Endothelial cell of umbilical vein (primary cell): Measurements from ENCODE around the gene ARHGEF25. TPM values are rescaled to one million over a fixed set of nuclear protein-coding genes. Genes with fewer than 3 reads are reported as not detected.
A peak's percentile ranks its signal among the peaks of the same experiment; 100 is the strongest.

Experiments
- BruUV-seq: library from RNA; stranded (reverse); fragments of 400-500 nt; replicated peaks from 2 replicates; lab custom pipeline; 2021; lab: Mats Ljungman, UMichigan
- CTCF ChIA-PET: fragments of 300-600, 350-600 bp; sonication (Branson Sonifier 250); formaldehyde crosslinking; loops from one replicate; lab custom pipeline; 2021; ENCODE audit warnings: antibody characterized with exemption, inconsistent platforms; lab: Charles Lee
- POLR2A ChIA-PET: fragments of 300-600, 350-600 bp; sonication (Branson Sonifier 250); formaldehyde crosslinking; loops from one replicate; lab custom pipeline; 2021; ENCODE audit warnings: antibody characterized with exemption, inconsistent platforms; lab: Charles Lee
- DNase-seq: peaks from one replicate; pipeline ENCODE4 v3.0.0-alpha.2; 2011; ENCODE audit warnings: low read depth, low spot score
- FAIRE-seq: peaks from 2 replicates; lab custom pipeline; 2011; peaks lifted over from hg19 to GRCh38; lab: Jason Lieb, UNC
- H2AFZ ChIP-seq: 2 replicates; pipeline ENCODE4 v1.6.0; 2012; ENCODE audit warnings: low read depth, low read length, control low read depth, inconsistent platforms
- H3K27ac ChIP-seq: 2 replicates; pipeline ENCODE4 v1.5.1; 2011; ENCODE audit warnings: low read depth, mild to moderate bottlenecking, control low read depth, low read length, moderate library complexity; ENCODE audit not compliant: insufficient read depth
- H3K27me3 ChIP-seq, 2 experiments: 2 replicates each; pipeline versions ENCODE4 v1.6.0 to v1.6.1; 2011; ENCODE audit warnings: low read length in 2 of 2, mixed read lengths in 1 of 2; ENCODE audit not compliant: control insufficient read depth in 2 of 2, insufficient read depth in 2 of 2
- H3K36me3 ChIP-seq, 2 experiments: 2 replicates in 1 of 2; 3 replicates in 1 of 2; pipeline ENCODE4 v1.5.1; 2011; ENCODE audit warnings: low read length in 2 of 2, mild to moderate bottlenecking in 1 of 2, moderate library complexity in 1 of 2; ENCODE audit not compliant: control insufficient read depth in 2 of 2, insufficient read depth in 2 of 2; ENCODE audit errors: extremely low read depth in 1 of 2
- H3K4me1 ChIP-seq: 3 replicates; pipeline ENCODE4 v1.5.1; 2011; ENCODE audit warnings: mild to moderate bottlenecking, low read length; ENCODE audit not compliant: control insufficient read depth, insufficient read depth; ENCODE audit errors: extremely low read depth
- H3K4me2 ChIP-seq: 2 replicates; pipeline ENCODE4 v1.6.1; 2011; ENCODE audit warnings: low read length, control low read depth, mixed read lengths; ENCODE audit not compliant: insufficient read depth
- H3K4me3 ChIP-seq, 3 experiments: fragments of 200-600 bp in 1 of 3; sonication (generic), shearing (Covaris generic) in 1 of 3; replicated peaks in 1 of 3; 2 replicates each; pipeline ENCODE4 v1.5.1; 2011 to 2016; ENCODE audit warnings: control low read depth in 3 of 3, low read length in 3 of 3, mild to moderate bottlenecking in 2 of 3, inconsistent platforms in 1 of 3, low read depth in 1 of 3, moderate library complexity in 1 of 3; ENCODE audit not compliant: insufficient read depth in 1 of 3
- H3K79me2 ChIP-seq: 2 replicates; pipeline ENCODE4 v1.6.0; 2012; ENCODE audit warnings: low read length, inconsistent platforms; ENCODE audit not compliant: control insufficient read depth, insufficient read depth
- H3K9ac ChIP-seq: replicated peaks from 2 replicates; pipeline ENCODE3; 2011; ENCODE audit warnings: low read length, control low read depth; ENCODE audit not compliant: insufficient read depth; ENCODE audit errors: extremely low read depth
- H3K9me1 ChIP-seq: replicated peaks from 3 replicates; pipeline ENCODE4 v1.6.0; 2011; ENCODE audit warnings: mild to moderate bottlenecking, low read length; ENCODE audit not compliant: control insufficient read depth, insufficient read depth; ENCODE audit errors: extremely low read depth
- H3K9me3 ChIP-seq: replicated peaks from 2 replicates; pipeline ENCODE4 v1.5.1; 2012; ENCODE audit warnings: low read length, inconsistent platforms; ENCODE audit not compliant: control insufficient read depth, insufficient read depth
- H4K20me1 ChIP-seq: replicated peaks from 2 replicates; pipeline ENCODE3; 2011; ENCODE audit warnings: mild to moderate bottlenecking, low read length; ENCODE audit not compliant: control insufficient read depth, insufficient read depth; ENCODE audit errors: extremely low read depth
- FOS ChIP-seq: IDR thresholded peaks from 2 replicates; pipeline ENCODE4 v1.6.1; 2011; ENCODE audit warnings: mild to moderate bottlenecking, low read length, moderate library complexity, borderline replicate concordance; ENCODE audit not compliant: insufficient read depth
- GATA2 ChIP-seq: IDR thresholded peaks from 2 replicates; pipeline ENCODE4 v1.7.0; 2011; ENCODE audit warnings: low read depth, mild to moderate bottlenecking, moderate library complexity, mixed read lengths, low read length; ENCODE audit not compliant: insufficient read length, insufficient read depth
- JUN ChIP-seq: IDR thresholded peaks from 2 replicates; pipeline ENCODE4 v1.6.1; 2011; ENCODE audit warnings: borderline replicate concordance, low read depth; ENCODE audit not compliant: insufficient read length, insufficient read depth
- MAX ChIP-seq: IDR thresholded peaks from 2 replicates; pipeline ENCODE4 v1.6.1; 2011; ENCODE audit not compliant: insufficient read depth, insufficient read length
- MYC ChIP-seq: IDR thresholded peaks from one replicate; pipeline ENCODE4 v1.6.1; 2011; ENCODE audit warnings: mild to moderate bottlenecking, low read depth, low read length
- POLR2A ChIP-seq: IDR thresholded peaks from 2 replicates; pipeline ENCODE4 v1.6.1; 2012; ENCODE audit warnings: low read depth, mild to moderate bottlenecking, control low read depth, low read length
- POLR2AphosphoS5 ChIP-seq: IDR thresholded peaks from 2 replicates; pipeline ENCODE4 v1.6.1; 2012; ENCODE audit warnings: low read depth, mild to moderate bottlenecking, control low read depth, low read length, moderate library complexity; ENCODE audit not compliant: insufficient read depth
- dilution Hi-C: fragments of 300-500 bp; cut with MboI; formaldehyde crosslinking; loops from one replicate; pipeline ENCODE4 v1.15.0; 2019; ENCODE audit warnings: low sequenced_read_pairs; ENCODE audit not compliant: extremely low pct_ligation_motif_present
- intact Hi-C: fragments of 100-400 bp; cut with micrococcal nuclease; formaldehyde crosslinking; loops from one replicate; pipeline ENCODE4 v1.10.0; 2022
- polyA plus RNA-seq, 4 experiments: library from polyadenylated mRNA; depleted of rRNA in 3 of 4; stranded (reverse) in 3 of 4; unstranded in 1 of 4; fragments of >200 nt; gene quantifications; 2 replicates each; pipeline versions ENCODE4 v1.2.1 to v1.2.3, GENCODE V29; 2011 to 2012; ENCODE audit warnings: missing spikeins in 1 of 4
- total RNA-seq: library from RNA; stranded (reverse); gene quantifications from 2 replicates; pipeline ENCODE4 v1.2.3, GENCODE V29; 2021

The ARHGEF25 gene
- total and polyA plus RNA-seq, 2 donors (not counting 3 experiments of a cell fraction or from before 2014, with no cell fraction given) = 4.7 to 7.4 TPM

DNA sequence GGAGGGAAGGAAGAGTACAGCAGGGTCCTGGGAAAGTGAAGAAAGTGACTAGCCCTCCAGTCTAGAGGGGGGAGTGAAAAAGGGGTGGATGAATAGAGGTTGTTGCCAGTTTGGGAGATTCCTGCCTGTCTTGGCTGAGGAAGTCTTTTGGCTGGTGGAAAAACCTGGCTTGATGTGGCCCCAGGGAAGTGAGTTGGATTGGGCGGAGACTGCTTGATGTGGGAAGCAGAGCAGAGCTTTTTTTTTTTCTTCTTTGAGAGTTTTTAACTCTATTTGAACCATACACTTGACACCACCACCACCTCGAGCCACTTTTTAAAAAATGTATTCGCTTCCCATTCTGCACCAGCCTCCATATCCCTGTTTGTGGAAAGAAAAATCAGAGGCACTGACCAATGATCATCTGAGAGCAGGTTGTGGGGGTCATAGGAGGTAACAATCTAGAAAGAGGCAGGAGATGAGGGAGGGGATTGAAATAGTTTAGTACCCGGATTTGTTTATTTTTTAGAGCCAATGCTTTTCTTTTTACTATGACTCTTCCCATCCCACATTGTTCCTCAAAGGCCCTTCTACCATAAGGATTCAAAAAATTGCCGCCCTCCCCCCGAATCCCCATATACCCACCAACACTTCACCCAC lies 7.3 kb upstream of the ARHGEF25 start:
- intact Hi-C loops (loop anchor here (1.0 kb wide), 1 partner anchor 13 kb away; the partner anchor contains the start of gene PIP4K2C), dilution Hi-C loops (no loop called here)
- H3K27ac ChIP-seq = no peak overlapping the region
- ChIA-PET CTCF (interaction anchor here (6.8 kb wide), 1 partner anchor 21 kb away, joined by 44 read pairs; no protein-coding TSS in a partner anchor), POLR2A (no interaction called here)
- peaks cover 6% of the 10 kb centered on the region for H3K4me1 ChIP-seq
- H3K9ac ChIP-seq = peak overlapping the region; percentile 79
- H3K4me3 ChIP-seq = peak overlapping the region; percentile 0 to 72 (median 22)
- DNase-seq (no peak), FAIRE-seq (peak; percentile 21)
- H4K20me1 ChIP-seq = no peaks in the 10 kb centered on the region
- no peaks in the 10 kb centered on the region for H3K9me3 ChIP-seq
- TF ChIP-seq JUN (no peak), FOS (no peak)
- H3K4me2 ChIP-seq = peak overlapping the region; percentile 37
- peak overlapping the region; percentile 94 for H2AFZ ChIP-seq
- BruUV-seq = no TSS peak
- peaks cover 0 to 1% of the 10 kb centered on the region in 2 experiments for H3K36me3 ChIP-seq
- no peaks in the 10 kb centered on the region for H3K9me1 ChIP-seq
- peaks cover 0 to 4% of the 10 kb centered on the region in 2 experiments for H3K27me3 ChIP-seq
- H3K79me2 ChIP-seq = no peaks in the 10 kb centered on the region

DNA sequence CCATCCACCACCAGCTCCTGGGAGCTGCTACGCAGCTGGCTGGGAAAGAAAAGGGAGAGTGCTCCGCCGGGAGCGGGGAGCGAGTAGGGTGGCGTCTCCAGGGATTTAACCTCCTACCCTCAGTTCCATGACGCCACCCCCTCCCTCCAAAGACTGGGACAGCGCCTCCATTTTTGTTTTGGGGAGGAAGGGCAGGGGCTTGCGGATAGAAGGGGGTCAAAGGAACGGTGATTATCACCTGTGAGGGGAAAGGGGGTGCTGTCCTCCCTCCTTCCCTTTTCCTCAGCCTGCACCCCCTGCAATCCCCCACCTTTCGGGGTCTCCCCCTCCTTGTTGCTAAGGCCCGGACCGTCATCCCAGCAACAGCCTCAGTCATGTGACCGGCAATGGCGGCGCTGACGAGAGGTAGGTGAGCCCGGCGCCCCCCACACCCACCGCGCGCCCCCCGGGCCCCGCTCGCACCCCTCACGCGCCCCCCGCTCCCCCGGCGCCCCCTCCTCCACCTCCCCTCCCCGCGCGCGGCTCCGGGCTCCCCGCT lies 6.7 kb upstream of the ARHGEF25 start, which contains the start of gene DTX3:
Gene DTX3, plus strand, starts transcription at position 371 of the 538 bp plus-strand sequence. CDS start 1,694 bp downstream, outside the sequence.
- peak within 1 kb of the TSS; percentile 79 for H3K9ac ChIP-seq
- intact Hi-C loops = no loop called here

More for the DNA sequence above, 6.7 kb upstream of the ARHGEF25 start, which contains the start of gene DTX3:
- TF ChIP-seq POLR2AphosphoS5 = no peak
- no peak for TF ChIP-seq MAX
- no peak for TF ChIP-seq JUN
- TF ChIP-seq GATA2 = no peak
- no peak for TF ChIP-seq MYC
- no peak for TF ChIP-seq POLR2A
- H3K9me1 ChIP-seq = no peaks in the 10 kb centered on the region
- H3K79me2 ChIP-seq = no peaks in the 10 kb centered on the region
- dilution Hi-C loops = no loop called here
- peaks cover 0 to 1% of the 10 kb centered on the region in 2 experiments for H3K36me3 ChIP-seq
- H3K27me3 ChIP-seq = peaks cover 0 to 4% of the 10 kb centered on the region in 2 experiments
- FAIRE-seq = no peak
- H3K27ac ChIP-seq = peak within 1 kb of the TSS; percentile 23
- no TSS peak for BruUV-seq
- H3K4me1 ChIP-seq = peaks cover 6% of the 10 kb centered on the region
- ChIA-PET POLR2A (no interaction called here), CTCF (interaction anchor here (2.3 to 6.8 kb wide), 2 partner anchors 16 to 21 kb away, joined by 8 to 44 read pairs; no protein-coding TSS in a partner anchor)
- no peaks in the 10 kb centered on the region for H3K9me3 ChIP-seq
- H3K4me2 ChIP-seq = peak within 1 kb of the TSS; percentile 64
- H4K20me1 ChIP-seq = no peaks in the 10 kb centered on the region
- peak; percentile 18 for DNase-seq
- peak within 1 kb of the TSS; percentile 94 for H2AFZ ChIP-seq
- peak within 1 kb of the TSS; percentile 48 to 72 (median 56) for H3K4me3 ChIP-seq
